Left ventricle myocardium superior (tissue), 1 donor: ENCODE measurements around the gene ADGRL3. TPM values are rescaled to one million over a fixed set of nuclear protein-coding genes. Genes with fewer than 3 reads are reported as not detected.
"Not testable (repeated sequence)": the region's sequence is repeated elsewhere in the genome, so short reads cannot be mapped to it uniquely, and the experiment has no call there.

ENCODE experiments used
- ATAC-seq: fragments of 200-7000 bp; cut with Tn5 transposase; one replicate; pipeline ENCODE4 v1.9.1; 2020; ENCODE audit warnings: mild to moderate bottlenecking, moderate library complexity
- DNase-seq: peaks from one replicate; pipeline ENCODE4 v3.0.0-alpha.2; 2020
- intact Hi-C: fragments of 100-400 bp; cut with micrococcal nuclease; formaldehyde crosslinking; loops from one replicate; pipeline ENCODE4 v1.11.0; 2022
- total RNA-seq: library from RNA; stranded (reverse); fragmentation: NEBNext Ultra II Directional; extraction: Animal tissue kit (Norgen Biotek cat#: 25700); gene quantifications from one replicate; pipeline ENCODE4 v1.2.1, GENCODE V29; 2021
- donor health status: DM: no; HTN: yes; CAD: no; lungs with severe emphysema.

Gene ADGRL3
- total RNA-seq, 1 donor from 2014 or later: 5.1 TPM

GRCh38 chr4:61950625-61951024 lies 750.5 kb downstream of the ADGRL3 start:
- no peak for ATAC-seq
- DNase-seq: no peak
- intact Hi-C loops: no loop called here

DNA sequence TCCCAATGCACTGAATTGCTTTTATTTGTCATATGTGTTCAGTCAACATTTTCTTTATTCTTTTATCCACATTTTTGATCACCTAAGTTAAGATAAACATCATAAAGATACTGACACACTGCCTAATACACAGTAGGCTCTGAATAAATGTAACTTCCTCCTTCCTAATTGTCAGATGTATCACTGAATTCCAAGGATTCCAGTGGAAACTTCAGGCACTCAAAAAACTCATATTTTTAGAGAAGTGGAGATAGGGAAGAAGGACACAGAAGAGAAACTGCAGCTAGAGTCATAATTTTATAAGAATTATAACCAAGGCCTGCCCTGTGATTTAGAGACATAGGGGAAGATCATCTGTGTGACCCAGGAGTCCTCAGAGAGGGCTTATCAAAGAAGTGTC lies 753.3 kb downstream of the ADGRL3 start:
- DNase-seq: no peak
- intact Hi-C loops: no loop called here
- no peak for ATAC-seq

GRCh38 chr4:61958591-61958990 lies 758.5 kb downstream of the ADGRL3 start:
- intact Hi-C loops: no loop called here
- no peak for ATAC-seq
- DNase-seq: no peak

GRCh38 chr4:61959087-61959486 lies 759.0 kb downstream of the ADGRL3 start:
- ATAC-seq (no peak), DNase-seq (no peak)
- intact Hi-C loops: no loop called here

GRCh38 chr4:61984260-61984909 lies 784.3 kb downstream of the ADGRL3 start:
- DNase-seq: no peak
- no peak for ATAC-seq
- intact Hi-C loops: no loop called here

DNA sequence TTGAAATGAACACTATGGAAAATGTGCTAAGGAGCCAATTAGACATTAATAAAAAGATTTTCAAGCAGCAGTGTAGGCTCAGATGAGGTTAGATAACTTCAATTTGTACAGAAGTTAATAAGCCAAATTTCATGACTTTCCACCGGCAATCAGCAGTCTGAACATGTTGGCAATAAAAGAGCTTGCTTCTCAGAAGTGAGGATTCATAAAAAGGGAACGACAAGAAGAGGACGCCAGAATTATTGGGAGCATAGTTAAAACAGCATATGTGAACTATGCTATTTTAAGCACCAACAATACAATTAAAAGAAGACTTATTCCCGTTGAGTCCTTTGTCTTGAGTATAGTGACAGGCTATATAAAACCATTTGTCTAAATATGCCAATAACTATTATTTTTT lies 785.3 kb downstream of the ADGRL3 start:
- DNase-seq: no peak
- ATAC-seq: no peak
- intact Hi-C loops: no loop called here

- ATAC-seq, DNase-seq, intact Hi-C loops: not testable (repeated sequence)
These were observed 786.8 kb downstream of the ADGRL3 start for GRCh38 chr4:61986929-61987328.

- DNase-seq: no peak
- intact Hi-C loops: no loop called here
- no peak for ATAC-seq
These were observed 792.2 kb downstream of the ADGRL3 start for GRCh38 chr4:61992351-61992750.

- ATAC-seq: no peak
- no peak for DNase-seq
- intact Hi-C loops: no loop called here
These were observed 793.9 kb downstream of the ADGRL3 start for GRCh38 chr4:61994036-61994435.

- DNase-seq (no peak), ATAC-seq (no peak)
- intact Hi-C loops: no loop called here
These were observed 795.7 kb downstream of the ADGRL3 start for GRCh38 chr4:61995717-61996340.

DNA sequence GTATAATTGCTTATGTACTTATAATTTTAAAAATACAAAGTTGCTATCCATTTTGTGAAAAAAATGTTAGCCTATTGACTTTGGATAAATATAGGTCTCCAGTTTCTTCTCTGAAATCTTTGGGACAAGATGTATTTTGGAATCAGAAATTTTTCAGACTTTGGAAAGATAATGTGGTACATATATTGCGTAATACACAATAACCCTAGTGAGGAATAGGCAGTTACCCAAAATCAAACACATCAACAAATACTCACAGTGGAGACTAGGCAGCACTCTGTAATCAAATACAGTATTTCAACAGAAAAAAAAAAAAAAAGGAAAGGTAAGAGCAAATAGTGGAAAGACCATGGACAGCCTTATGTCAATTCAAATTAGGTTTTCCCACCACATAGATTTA lies 796.8 kb downstream of the ADGRL3 start:
- ATAC-seq (no peak), DNase-seq (no peak)
- intact Hi-C loops: no loop called here

DNA sequence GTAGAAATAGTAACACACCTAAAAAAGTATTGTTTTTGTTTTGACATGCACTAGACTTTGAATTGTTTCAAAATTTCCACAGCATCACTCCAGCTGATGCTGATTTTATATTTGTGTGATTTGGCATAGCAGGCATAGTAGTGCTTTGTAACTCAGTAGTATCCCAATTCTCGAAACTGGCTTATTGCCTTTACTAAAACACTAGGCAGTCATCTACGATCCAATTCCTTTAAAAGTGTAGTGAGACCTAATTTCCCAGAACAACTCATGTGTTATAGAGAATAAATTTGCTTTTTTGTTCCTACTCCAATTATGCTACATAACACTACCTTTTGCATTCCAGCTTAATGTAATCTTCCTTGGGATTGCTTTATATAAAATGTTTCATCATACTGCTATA lies 797.7 kb downstream of the ADGRL3 start:
- ATAC-seq (no peak), DNase-seq (no peak)
- intact Hi-C loops: no loop called here

GRCh38 chr4:62003695-62004094 lies 803.6 kb downstream of the ADGRL3 start:
- intact Hi-C loops: no loop called here
- DNase-seq: no peak
- no peak for ATAC-seq

DNA sequence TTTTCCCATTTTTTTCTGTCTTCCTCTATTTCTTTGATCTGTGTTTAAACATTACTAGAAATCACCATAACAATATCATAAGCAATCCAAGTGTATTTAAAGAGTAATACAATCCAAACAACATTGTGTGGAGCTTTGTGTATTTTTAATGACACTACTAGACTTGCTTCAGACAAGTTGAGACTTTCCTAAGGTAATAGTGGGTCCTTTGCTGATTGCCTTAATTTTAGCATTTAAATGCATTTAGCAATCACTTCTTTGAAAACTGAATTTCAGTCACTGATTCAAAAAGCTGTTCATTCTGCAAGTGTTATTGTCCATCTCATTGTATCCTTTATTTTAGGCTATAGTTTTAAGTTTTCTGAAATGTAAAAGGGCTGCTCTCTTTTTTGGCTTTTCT lies 804.8 kb downstream of the ADGRL3 start:
- ATAC-seq: no peak

GRCh38 chr4:62006108-62006507 lies 806.0 kb downstream of the ADGRL3 start:
- no peak for DNase-seq
- ATAC-seq: no peak
- intact Hi-C loops: no loop called here

More for the DNA sequence above, 804.8 kb downstream of the ADGRL3 start:
- DNase-seq: no peak
- intact Hi-C loops: no loop called here

DNA sequence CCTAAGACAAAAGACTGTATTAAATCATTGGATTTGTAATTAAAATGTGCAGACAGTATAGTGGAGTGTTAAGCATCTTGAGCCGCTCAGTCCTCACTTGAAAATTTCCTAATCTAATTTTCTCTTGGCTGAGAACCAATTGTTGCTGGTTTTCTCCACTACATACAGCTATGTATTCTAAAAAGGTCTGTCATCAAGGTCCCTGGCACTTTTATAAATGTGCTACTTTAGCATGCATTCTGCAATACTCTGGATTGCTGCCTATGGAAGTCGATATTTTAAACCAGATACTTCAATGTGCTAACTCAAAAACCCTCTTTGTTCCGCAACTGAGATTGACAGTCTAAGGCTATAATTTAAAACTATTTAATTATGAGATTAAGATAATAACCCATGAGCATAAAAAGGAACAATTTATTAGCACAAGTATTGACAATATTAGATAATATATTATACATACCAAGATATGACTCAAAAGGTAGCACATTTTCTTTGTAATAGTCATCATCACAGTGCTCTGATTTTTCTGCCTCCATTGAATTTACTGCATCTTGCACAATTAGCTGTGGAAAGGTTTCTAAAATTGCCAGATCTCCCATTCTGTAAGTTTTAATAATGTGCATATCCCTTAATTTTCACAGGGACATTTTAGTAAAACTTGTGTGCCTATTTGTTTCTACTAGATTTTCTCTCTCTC lies 815.1 kb downstream of the ADGRL3 start:
- intact Hi-C loops: no loop called here
- no peak for ATAC-seq
- no peak for DNase-seq

GRCh38 chr4:62018537-62018936 lies 818.4 kb downstream of the ADGRL3 start:
- ATAC-seq (no peak), DNase-seq (no peak)
- intact Hi-C loops: no loop called here

DNA sequence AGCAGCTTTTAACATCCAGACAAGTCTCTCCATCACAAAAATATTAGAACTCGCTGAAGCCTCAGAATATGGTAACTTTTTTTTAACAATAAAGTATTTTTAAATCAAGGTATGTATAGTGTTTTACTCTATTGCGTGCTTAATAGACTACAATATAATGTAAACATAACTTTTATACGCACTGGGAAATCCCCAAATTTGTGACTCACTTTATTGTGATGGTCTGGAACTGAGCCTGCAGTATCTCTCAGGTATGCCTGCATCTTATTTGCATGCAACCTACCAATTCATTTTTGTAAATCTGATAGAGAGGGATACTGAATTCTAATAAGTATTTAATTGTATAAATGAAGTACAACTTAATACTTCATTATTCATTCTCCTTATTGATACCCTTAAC lies 823.5 kb downstream of the ADGRL3 start:
- intact Hi-C loops: no loop called here
- no peak for DNase-seq

DNA sequence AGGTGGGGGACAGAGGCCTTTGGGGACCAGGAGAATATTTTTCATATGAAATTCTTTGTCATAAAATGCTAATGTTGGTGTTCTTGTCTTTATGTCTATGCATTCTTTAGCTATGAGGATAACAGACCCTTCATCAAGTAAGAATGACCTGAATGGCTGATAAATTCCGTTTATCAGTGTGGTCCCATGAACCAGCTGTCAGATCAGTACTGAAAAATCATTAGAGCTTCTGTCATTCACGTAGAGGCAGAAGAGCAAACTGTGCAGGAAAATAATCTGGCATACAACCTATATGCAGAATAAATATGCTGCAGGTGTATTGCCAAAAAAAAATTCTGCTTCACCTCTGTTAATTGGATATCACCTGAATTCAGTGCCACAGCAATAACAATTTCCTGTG lies 828.6 kb downstream of the ADGRL3 start:
- intact Hi-C loops: no loop called here
- DNase-seq (no peak), ATAC-seq (no peak)

More for the DNA sequence above, 823.5 kb downstream of the ADGRL3 start:
- no peak for ATAC-seq

- intact Hi-C loops: no loop called here
- no peak for ATAC-seq
- DNase-seq: no peak
These were observed 830.8 kb downstream of the ADGRL3 start for GRCh38 chr4:62030958-62031357.

GRCh38 chr4:62037571-62037970 lies 837.4 kb downstream of the ADGRL3 start:
- DNase-seq: no peak
- ATAC-seq: no peak
- intact Hi-C loops: no loop called here
